ENCODE results near the gene LCOR.

LCOR gene

DNA sequence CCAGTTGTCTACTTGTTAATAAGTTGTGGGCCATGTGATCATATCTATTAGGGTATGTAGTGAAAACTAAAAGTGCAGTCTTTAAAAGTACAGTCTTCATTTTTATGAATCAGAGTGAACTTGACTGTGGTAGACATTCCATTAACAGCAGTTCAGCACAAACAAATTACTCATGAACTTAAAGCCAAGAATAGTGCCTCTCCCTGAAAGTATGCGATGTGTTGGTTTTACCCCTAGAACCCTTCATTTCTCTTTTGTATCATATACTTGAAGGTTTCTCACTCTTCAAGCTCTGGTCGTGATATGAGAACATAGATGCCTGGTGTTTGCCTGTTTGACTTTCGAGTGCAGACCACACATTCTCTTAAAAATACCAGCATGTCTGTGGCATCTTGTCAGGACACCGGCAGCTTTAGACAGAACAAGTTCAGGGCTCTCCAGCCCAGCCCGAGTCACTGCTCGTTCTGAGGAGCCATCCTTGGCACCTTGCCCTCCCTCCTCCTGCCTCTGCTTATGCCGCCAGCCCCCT is 159.3 kb downstream of the LCOR start:
- peak; percentile 49 for DNase-seq

DNA sequence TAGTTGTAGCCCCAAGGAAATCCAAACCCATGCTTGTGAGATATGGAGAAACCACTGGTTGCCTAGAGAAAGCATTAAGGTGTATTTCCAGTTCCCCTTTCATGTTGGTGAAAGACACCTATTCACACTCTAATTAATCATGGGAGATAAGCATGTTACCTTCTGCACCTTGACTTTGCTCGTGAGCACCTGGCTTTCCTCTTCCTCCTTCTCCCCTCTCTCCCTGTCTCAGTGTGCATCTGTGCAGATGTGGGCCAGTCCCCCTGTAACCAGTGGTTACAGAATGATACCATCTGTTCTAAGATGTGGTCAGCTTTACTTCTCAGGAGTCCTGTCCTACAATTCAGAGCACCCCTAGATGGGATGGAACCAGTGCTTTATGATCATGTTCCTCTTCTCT is 160.6 kb downstream of the LCOR start:
- peak; percentile 29 for DNase-seq

DNA sequence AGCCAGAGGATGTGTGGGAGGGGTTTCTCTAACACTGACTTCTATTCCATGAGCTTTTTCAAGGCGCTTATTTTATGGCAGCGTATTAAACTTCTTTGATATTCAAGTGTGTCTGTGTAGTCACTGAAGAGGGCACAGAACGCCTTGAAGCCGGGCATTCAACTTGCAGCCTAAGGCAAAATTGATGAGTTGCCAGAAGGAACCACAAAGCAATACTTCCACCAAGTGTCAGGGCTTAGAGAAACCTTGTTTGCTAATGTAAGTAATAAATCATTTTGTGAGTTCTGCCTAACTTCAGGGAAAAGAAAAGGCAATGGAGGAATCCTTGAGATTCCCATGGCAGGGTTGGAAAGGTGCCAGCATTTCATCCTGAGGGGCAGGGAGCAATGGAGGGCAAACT is 163.8 kb downstream of the LCOR start:
- DNase-seq: peak; percentile 22

DNA sequence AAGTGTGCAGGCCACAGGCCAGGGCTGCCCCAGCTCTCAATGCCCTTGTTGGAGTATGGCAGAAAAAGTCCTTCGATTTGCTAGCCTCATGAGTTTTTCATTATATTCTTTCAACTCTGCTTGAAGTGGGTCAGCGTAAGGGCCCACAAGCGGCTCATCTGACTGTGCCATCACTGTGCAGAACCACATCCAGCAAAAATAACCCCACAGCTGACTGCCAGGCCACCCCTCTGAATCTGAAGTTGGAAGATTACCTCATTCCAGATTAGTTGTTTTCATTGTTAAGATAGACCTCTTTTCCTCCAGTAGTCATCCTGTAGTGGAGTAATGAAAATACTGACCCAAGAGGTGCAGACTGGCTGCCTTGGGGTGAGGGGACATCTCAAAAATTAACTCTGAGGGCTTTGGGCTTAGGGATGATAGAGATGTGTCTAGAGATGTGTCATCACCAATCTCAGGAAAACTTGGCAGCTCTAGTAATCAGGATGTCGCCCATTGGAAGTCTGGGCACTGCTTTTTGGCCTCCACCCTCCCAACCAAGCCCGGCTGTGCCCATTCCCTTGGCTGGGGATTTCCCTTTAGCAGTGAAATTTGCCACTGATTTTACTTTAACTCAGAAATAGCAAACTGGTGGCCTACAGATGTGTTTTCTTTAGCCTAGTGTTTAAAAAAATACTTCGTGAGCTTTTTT is 164.3 kb downstream of the LCOR start:
- DNase-seq: peak; percentile 29

DNA sequence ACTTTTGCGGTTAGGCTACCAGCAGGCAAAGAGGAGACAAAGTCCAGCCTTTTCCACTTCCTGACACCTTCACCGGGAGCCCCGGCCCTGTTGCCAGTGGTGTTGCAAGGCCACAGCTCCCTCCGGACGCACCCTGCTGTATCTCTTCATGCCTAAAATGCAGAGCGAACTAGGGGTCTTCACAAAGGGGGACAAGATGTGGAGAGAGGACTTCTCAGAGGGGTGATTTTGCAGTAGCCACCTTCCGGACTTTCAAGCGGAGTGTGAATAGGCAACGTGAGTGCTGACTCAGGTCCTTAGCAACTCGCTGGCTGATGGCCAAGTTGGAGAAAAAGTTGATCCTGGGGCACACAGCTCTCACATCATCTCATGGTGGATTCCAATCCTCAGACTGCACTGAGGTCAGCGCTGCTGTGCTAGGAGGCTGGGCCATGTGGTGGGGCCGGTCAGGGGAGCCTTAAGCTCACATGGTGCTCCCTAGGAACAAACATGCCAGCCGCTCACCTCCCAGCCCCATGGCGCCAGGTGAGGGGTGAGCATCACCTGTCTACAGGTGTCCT is 166.3 kb downstream of the LCOR start:
- DNase-seq: peak; percentile 51

DNA sequence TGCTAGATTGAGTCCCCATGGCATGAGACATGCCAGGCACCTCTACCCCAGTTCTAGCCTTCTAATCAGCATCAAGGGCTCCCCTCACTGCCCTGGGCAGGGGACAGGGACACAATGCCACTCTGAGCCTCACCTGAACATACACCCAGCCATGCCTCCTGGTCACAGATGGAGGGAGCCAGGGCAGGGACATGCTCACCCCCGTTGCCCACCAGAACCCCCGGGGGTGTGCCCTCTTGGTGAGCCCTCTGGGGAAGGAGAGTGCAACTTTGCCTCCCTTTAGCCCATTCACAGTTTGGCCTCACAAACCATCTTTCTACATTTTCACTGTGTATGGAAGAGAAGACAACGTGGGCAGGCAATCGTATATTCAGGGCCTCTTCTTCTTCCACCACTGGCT is 167.2 kb downstream of the LCOR start:
- peak; percentile 33 for DNase-seq

DNA sequence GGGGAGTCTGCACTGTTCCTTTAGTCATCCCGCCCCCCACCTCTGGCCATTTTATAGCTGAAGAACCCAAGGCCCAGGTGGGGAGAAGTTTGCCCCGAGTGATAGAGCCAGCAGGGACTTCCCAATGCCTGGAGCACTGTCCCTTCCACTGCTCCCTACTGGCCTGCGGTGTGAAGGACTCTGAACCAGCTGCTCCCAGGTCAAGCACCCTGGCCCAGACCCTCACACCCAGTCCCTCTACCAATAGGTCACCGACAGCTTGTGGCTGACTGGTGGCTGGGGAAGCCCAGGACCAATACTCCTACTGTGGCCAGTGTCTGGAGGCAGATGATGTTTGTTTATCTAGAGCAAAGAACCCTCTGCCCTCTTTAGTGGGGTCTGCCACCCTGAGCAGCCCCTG is 167.9 kb downstream of the LCOR start:
- DNase-seq: peak; percentile 39

DNA sequence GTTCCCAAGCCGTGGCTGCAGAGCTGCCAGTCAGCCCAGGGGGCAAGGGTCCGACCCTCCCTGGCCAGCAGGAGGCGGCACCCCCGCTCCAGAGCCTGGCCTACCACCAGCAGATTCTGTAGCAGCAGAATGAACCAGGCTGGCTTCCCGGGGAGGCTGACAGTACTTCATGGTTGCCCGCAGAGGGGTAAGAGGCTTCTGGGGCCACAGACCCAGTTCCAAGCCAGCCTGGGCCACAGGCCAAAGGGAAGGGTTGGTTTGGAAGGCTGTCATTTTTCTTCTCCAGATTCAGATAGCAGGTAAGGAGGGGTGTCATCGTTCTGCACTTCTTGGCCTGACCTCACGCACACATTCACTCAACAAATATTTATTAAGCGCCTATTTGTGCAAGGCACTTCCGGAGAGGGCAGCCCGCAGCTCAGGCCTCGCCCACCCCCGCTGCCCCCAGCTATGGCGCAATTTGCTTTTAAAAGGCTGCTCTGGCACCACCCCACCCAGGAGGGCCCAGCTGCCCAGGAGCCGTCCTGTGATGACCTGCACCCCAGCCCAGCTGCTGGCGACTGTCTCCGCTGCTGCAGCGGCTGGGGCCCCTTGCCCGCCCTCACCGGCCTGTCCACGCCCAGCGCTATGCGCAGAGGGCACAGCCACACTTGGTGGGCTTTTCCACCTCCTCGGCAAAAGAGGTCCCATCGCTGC is 168.5 kb downstream of the LCOR start:
- peak; percentile 66 for DNase-seq

DNA sequence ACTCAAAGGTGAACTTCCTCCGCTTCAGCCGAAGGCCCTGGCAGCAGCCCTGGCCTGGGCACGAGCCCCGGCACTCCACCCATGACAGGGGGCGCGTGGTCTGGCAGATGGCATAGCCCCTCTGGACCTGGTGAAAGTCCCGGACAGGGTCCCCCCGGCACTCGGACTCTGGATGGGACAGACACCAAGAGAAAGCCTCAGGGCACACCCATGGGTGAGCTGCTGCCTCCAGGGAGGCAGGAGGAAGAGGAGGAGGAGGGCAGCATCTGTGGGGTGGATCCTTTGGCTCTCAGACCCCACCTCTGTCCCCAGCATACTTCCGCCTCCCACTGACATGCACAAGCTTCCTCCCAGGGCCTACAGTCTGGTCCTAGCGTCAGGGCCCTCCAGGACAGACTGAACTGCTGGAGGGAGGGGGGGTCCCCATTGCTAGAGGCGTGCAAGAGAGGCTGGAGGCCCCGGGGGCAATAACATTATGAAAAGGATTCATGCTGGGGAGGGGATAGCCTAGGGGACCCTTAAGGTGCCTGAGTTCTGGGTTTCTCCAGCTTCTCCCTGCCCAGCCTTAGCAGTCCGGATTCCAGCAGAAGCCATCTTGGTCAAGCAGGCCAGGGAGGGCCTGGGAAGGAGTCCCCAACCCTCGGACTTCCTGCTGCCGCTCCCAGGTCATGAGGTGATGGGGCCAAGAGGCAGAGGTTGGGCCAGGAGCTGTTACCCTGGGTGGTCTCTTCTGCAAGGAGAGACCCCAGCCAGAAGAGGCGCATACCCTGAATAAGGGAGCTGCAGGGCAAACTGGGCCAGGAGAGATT is 169.3 kb downstream of the LCOR start:
- DNase-seq: peak; percentile 42

DNA sequence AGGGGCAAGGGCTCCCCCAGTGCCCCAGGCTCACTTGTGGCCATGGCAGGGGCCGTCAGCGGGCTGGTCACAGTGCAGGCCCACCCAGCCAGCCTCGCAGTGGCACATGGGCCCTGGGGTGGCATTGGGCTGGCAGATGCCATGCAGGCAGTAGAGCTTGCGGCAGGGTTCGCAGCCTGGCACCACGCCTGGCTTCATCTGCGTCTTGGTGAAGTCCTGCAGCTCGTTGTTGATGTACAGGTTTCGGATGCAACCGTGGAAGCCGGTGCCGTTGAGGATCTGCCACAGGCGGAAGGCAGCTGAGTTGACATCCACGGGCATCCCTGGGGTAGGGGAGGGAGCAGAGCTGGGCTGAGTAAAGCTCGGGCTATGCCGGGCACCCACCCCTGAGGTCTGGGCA is 170.6 kb downstream of the LCOR start:
- DNase-seq: peak; percentile 47

DNA sequence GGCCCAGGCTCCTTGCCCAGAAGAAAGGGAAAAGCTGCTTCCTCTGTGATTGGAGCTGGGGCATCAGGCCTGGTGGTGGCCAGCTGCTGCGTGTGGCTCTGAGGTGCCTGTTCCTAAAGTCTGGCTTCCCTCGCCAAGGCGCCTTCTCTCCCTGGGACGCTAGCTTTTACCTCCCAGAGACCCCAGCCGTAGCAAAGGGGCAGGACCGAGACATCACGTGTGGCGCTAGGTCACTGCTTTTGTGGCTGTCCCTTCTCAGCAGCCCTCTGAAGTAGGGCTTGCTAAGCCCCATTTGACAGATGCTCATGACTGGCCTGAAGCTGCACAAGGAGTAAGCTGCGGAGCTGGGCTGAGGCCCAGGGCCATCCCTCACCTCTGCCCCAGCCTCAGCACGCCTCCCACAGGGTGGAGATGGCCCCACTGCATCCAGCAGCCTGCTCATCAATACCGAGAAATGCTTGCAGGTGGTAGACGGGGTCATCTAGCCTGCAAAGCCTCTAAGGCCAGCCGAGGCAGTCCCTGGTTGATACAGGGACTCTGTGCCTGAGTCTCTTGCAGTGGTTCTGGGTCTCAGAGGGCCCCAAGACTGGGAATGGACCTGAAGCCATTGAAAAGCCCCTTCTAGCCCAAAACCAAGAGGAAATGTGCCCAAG is 171.2 kb downstream of the LCOR start:
- peak; percentile 46 for DNase-seq

DNA sequence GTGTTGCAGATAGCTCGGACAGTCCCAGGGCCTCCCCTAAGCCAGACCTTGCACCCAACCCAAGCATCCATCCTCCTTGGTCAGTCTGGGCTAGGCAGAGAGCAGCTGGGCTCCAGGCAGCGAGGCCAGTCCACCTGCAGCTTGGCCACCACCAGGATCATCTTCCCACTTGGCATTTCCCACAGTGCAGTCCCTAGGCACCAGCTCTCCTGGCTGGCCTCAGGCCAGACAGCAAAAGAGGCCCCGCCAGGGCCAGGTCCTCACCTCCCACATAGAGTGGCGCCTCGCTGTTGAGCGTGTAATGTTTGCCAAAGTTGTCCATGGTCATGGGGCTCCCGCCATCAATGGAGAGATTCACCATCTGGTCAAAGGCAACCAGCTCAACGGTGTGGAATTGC is 171.7 kb downstream of the LCOR start:
- DNase-seq: no peak

DNA sequence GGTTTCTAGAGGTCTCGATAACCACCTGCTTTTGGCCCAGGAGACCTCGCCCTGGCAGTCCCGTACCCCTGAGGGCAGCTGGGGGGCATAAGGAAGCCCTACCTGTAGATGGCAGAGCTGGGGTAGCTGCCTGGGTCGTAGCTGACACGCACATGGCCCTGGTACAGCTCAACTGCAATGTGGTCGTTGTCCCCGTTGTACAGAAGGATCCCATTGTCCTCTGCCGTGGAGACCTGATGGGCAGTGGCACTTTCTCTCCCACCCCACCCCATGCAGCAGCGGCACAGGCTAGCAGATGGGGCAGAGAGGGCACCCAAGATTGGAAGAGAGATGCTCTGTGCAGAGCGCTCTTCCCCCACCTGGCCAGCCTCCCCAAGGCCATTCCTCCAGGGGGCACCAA is 172.5 kb downstream of the LCOR start:
- peak; percentile 42 for DNase-seq

DNA sequence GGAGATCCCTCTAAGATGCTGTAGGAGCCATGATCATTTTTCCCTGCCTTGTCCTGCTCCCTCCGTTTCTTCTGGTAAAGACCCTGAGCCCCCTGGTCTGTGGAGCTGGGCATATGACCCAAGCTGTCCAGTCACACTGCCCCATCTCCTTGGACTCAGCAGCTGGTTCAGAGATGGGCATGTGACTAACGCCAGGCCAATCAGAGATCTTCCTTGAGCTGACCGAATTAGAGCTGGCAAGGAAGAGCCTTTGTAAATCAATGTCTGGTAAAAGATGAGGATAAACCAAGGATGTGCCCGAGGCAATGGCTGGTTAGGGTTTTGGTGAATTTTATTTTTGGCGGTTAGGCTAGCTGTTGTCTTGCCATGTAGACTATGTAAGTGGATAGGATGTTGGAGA is 173.3 kb downstream of the LCOR start:
- peak; percentile 27 for DNase-seq

DNA sequence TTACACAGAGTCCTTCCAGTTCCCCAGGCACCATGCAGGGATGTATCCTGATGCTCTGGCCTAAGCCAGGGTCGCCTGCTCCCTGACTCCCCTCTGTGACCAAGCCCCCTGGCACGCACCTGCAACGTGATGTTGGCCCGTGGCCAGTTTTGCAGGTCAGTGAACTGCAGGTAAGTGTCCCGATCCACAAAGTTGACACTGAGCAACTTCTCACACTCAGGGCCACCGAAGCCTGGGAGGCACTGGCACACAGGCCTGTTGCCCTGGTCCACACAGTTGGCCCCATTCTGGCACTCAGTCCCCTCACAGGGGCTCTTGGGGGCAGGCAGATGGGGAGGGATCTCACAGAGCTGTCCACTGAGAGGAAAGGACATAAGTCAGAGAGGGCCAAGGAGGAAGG is 174.3 kb downstream of the LCOR start:
- DNase-seq: peak; percentile 28

DNA sequence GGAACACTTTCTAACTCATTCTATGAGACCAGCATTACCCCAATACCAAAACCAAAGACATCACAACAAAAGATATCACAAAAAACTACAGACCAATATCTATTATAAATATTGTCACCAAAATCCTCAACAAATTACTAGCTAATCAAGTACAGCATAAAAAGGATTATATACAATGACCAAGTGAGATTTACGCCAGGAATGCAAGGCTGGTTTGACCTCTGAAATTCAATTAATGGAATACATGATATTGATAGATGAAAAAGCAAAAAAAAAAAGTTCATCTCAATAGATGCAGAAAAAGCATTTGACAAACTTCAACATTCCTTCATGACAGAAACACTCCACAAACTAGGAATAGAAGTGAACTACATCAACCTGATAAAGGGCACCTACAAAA is 175.3 kb downstream of the LCOR start:
- DNase-seq: no peak

DNA sequence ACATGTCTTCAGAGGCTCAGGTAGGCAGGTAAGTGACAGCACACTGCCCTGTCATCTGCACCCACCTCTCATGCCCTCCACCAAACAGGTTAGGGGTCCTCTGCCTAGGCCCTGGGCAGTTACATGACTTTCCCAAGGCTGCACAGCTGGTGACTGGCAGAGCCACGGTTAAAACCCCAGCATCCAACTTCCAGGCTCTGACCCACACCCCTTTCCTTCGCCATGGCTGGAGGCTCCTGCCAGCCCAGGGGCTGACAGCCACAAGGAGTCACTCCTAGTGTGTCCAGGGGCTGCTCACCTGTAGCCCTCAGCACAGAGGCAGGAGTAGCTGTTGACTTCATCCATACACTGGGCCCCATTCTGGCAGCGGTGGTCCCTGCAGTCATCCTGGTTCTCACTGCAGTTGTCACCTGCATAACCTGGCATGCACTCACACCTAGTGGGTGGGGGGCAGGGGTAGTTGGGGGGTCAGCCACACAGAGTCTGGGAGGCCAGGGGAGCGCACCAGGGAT is 178.7 kb downstream of the LCOR start:
- DNase-seq: peak; percentile 42

DNA sequence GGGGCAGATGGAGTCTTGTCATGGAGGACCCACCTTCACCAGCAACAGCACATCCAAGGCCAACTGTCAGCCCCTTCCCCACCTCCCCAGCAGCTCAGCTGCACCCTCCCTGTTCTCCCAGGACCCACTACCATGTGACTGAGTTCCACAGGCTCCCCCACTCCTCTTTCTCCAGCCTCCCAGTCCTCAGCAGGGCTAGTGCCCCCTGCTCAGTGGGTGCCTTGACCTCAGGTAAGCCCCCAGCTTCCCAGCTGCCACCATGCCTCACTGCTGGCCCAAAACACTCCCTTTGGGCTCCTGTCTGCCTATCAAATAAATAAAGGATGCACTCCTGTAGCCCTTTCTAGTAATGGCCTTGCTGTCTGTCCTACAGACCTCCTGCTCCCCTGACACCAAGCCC is 179.3 kb downstream of the LCOR start:
- peak; percentile 25 for DNase-seq

DNA sequence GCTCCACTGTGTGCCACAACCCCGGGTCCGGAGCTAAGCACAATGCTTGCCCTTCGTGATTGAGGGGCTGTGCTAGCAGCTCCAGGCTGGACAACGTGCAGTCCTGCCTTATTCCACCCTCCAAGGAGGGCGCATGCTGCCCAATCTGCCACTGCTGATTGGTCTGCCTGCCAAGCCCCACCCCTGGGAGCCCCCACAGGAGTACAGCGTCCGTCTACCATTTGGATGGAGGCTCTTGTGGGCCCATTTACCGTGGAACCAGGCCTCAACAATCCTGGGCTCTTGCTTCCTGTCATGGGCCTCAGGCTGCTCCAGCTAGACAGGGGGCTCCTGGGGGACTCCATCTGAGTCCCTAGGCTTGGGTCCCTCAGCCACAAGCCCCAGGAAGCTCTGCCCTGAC is 180.4 kb downstream of the LCOR start:
- DNase-seq: peak; percentile 35

DNA sequence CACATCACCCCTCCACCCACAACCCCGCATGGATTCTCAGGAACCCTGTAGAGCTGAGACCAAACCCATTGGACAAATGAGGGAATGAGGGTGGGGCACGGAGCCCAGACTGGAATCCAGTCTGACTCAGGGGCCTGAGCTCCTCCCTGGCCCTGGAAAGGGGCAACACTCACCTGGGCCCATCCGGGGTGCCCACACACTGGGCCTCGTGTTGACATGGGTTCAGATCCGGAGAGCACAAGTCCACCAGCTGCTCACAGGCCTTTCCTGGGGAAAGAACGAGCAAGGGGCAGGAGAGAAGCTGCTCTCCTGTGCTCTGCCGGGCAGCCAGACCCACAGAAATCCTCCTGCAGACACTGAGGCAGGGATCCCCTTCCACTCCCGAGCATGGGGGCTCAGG is 181.5 kb downstream of the LCOR start:
- peak; percentile 46 for DNase-seq

DNA sequence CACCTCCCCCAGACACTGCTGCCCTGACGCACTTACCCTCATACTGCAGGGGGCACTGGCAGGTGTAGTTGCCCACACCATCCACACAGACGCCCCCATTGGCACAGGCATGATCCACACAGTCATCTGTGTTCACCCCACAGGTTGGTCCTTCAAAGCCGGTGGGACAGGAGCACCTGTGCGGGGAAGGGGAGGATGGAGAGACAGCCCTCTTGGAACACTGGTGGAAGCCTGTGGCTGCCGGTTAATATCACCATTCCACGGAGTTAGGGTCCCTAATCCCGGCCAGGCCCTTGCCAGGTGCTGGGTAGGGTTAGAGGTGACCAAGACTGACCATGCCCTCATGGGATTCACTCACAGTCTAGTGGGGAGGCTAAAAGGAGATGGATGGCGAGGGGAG is 181.9 kb downstream of the LCOR start:
- DNase-seq: peak; percentile 33

DNA sequence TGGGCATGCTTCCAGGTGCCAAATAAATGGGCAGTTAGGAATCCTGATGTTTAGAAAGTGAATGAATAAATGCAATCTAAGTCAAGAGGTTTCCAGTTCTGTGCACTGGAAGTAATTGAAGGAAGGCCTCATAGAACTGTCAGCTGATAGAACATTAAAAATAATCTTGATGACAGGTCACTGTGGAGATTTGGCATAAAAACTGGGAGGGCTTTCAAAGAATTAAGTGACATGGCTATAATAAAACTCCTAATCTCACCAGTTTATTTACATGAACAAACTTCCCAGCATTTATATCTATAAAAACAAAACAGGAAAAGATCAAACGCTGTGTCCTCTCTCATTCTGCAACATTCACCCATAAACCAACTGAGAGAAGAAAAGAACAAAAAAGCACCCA is 183.1 kb downstream of the LCOR start:
- no peak for DNase-seq
